ELR (cell line): Measurements from ENCODE around the gene SMURF1.

Experiments used
- DNase-seq: peaks from one replicate; pipeline ENCODE4 v3.0.0-alpha.2; 2015; ENCODE audit warnings: low read depth

SMURF1 gene

DNA sequence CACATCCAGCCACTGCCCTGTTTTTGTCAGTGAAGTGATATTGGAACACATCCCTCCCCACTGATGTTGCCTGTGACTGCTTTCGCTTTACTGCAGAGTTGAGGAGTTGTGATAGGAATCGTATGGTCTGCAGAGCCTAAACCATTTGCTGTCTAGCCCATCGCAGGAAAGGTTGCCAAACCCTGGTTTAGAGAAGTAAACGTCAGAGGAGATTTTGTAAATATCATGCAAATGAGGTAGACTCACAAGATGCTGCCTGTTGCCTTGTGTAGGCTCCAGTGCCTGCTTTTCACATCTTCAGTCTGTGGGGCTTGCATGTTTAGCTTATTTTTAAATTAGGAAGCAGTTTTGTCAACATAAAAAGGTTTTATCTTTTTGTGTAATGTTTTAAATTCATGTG lies 158.5 kb downstream of the SMURF1 start:
- no peak for DNase-seq

DNA sequence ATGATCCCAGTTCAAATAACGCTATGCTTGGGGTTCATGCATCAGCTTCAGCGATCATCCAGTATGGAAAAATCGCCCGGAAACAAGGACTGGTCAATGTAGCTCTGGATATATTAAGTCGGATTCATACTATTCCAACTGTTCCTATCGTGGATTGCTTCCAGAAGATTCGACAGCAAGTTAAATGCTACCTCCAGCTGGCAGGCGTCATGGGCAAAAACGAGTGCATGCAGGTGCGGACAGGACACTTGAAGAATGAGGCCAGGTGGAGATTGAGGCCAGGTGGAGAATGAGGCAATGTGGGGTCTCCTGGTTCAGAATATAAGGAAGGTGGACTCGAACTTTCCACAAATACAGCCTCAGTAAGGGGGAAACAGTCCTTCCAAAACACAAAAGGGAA lies 159.8 kb downstream of the SMURF1 start:
- no peak for DNase-seq

DNA sequence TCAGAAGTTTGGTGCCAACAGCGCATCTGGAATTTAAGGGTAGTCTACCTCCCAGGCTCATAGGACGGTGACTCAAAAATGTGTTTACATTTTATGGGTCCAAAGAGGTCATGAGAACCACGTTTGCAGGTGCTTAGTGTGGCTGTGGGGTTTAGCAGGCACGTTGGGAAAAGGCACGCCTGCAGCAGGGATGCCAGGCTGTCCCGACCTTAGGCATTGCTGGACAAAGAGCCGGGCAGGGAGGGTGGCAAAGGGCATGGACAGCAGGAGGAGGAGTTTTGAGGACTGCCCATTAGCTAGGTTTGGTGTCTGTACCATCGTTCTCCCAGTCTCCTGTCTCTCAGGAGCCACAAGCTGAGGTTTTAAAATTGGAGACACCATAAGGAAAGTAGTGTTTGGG lies 161.2 kb downstream of the SMURF1 start:
- no peak for DNase-seq

DNA sequence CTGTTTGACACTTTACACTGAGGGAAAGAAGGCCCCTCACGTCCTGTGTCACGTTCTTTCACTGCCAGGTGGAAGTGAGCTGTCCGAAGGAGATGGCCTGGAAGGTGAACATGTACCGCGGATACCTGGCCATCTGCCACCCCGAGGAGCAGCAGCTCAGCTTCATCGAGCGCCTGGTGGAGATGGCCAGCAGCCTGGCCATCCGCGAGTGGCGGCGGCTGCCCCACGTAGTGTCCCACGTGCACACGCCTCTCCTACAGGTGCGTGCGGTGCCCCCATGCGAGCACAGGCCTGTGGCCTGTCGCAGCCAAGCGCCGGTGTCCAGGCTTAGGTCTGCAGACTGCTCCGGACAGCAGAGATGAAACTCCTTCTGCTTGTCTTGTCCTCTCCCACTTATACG lies 162.2 kb downstream of the SMURF1 start:
- DNase-seq = no peak

DNA sequence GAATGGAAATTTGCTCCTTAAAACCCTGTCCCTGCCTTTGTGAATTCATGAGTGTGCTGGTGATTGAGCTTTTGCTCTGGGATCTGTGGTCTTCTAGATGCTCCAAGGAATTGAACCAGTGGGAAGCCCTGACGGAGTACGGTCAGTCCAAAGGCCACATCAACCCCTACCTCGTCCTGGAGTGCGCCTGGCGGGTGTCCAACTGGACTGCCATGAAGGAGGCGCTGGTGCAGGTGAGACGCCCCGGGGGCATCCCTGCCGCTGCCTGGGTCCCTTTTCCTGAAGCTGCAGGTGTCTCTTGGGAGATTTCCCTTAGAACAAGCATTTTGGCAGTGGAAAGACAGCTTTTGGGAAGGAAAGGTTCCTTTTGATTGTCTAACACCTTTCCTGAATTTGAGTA lies 165.2 kb downstream of the SMURF1 start:
- no peak for DNase-seq
